ENCODE results near the gene TNFSF13B. TPM values are rescaled to one million over a fixed set of nuclear protein-coding genes. Genes with fewer than 3 reads are reported as not detected.
A peak's percentile ranks its signal among the peaks of the same experiment; 100 is the strongest.

The TNFSF13B gene, protein sequence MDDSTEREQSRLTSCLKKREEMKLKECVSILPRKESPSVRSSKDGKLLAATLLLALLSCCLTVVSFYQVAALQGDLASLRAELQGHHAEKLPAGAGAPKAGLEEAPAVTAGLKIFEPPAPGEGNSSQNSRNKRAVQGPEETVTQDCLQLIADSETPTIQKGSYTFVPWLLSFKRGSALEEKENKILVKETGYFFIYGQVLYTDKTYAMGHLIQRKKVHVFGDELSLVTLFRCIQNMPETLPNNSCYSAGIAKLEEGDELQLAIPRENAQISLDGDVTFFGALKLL
- total RNA-seq = 0.12 and 0.51 TPM in 2 replicates

- TF ChIP-seq, protein P1, sequence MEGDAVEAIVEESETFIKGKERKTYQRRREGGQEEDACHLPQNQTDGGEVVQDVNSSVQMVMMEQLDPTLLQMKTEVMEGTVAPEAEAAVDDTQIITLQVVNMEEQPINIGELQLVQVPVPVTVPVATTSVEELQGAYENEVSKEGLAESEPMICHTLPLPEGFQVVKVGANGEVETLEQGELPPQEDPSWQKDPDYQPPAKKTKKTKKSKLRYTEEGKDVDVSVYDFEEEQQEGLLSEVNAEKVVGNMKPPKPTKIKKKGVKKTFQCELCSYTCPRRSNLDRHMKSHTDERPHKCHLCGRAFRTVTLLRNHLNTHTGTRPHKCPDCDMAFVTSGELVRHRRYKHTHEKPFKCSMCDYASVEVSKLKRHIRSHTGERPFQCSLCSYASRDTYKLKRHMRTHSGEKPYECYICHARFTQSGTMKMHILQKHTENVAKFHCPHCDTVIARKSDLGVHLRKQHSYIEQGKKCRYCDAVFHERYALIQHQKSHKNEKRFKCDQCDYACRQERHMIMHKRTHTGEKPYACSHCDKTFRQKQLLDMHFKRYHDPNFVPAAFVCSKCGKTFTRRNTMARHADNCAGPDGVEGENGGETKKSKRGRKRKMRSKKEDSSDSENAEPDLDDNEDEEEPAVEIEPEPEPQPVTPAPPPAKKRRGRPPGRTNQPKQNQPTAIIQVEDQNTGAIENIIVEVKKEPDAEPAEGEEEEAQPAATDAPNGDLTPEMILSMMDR (conservative IDR thresholded peaks at IDR 0.05; ENCODE audit: low read depth, low read length) = no peak
- H3K4me3 ChIP-seq (ENCODE audit: low read depth, low read length) = peak within 1 kb of the TSS; percentile 43
- peak; percentile 13 for DNase-seq (ENCODE audit: low read depth)
These were observed at the start of gene TNFSF13B for GRCh38 chr13:108269601-108270328. Gene TNFSF13B, plus strand, starts transcription at chr13:108269718. Its CDS starts 178 bp downstream, at chr13:108269896.

- no peak for DNase-seq (ENCODE audit: low read depth)
These were observed 49.5 kb upstream of the TNFSF13B start for GRCh38 chr13:108220041-108220440.

DNA sequence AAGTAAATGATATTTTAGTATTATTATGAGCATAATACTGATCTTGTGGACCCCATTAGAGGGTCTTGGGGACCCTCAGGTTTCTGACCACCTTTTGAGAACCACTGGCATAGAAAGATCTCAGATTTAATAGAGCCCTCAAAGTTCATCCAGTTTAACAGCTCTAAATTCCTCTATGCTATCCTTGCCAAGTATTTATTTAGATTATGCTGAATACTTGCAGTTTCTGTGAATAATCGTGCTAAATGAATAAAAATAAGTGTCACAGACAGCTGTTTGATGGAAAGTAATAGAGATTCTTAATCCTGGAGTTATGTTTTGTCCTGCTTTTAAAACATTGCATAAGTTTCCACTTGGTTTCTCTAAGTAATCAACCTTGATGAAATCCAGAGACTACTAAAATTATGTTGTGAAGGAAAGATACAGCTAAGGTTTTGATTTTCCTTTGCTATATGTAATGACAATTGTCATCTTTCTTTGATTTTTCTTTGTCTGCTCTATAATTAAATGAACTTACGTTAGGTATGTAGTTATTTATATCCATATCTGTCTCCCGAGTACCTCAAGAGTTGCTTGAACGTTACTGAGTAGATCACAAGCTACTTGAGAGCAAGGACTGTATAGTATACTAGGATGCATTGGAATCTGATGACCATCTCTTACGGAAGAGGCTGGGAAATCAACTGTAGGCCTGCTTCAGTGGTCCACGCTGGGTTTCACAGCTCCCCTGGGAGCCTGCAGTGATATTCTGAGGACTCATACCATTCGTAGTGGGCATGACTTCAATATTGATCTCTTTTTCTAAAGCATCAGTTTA lies 45.6 kb upstream of the TNFSF13B start:
- TF ChIP-seq, protein P1 (conservative IDR thresholded peaks at IDR 0.05; ENCODE audit: low read depth, low read length) = no peak
- no peak for DNase-seq (ENCODE audit: low read depth)
- H3K4me3 ChIP-seq (ENCODE audit: low read depth, low read length) = no peak overlapping the region

More at GRCh38 chr13:108220041-108220440, 49.5 kb upstream of the TNFSF13B start:
- H3K4me3 ChIP-seq (ENCODE audit: low read depth, low read length) = peak overlapping the region; percentile 84
- TF ChIP-seq, protein P1 (conservative IDR thresholded peaks at IDR 0.05; ENCODE audit: low read depth, low read length) = peak; percentile 38

GRCh38 chr13:108225440-108225839 lies 44.1 kb upstream of the TNFSF13B start:
- no peak overlapping the region for H3K4me3 ChIP-seq (ENCODE audit: low read depth, low read length)
- DNase-seq (ENCODE audit: low read depth) = no peak
- TF ChIP-seq, protein P1 (conservative IDR thresholded peaks at IDR 0.05; ENCODE audit: low read depth, low read length) = no peak

DNA sequence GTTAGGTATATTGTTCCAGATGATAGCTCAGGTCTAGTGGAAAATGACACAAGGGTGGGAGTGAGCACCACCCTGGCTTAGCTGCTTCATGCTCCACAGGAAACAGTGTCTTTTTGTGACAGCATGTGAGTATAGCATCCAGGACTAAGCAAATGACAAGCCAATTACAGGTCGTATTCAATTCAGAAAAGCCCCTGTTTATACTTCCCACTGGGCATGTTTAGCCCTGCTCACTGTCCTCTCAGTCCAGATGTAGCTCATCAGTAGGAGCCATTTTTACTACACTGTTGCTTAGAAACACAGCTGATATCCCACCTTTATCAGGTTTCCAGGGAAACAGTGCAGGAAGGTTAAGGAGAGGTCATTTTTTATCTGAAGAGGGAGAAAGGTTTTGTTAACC lies 43.3 kb upstream of the TNFSF13B start:
- no peak overlapping the region for H3K4me3 ChIP-seq (ENCODE audit: low read depth, low read length)
- no peak for DNase-seq (ENCODE audit: low read depth)
- TF ChIP-seq, protein P1 (conservative IDR thresholded peaks at IDR 0.05; ENCODE audit: low read depth, low read length) = no peak

GRCh38 chr13:108227651-108228272 lies 41.8 kb upstream of the TNFSF13B start:
- TF ChIP-seq, protein P1 (conservative IDR thresholded peaks at IDR 0.05; ENCODE audit: low read depth, low read length) = peak; percentile 76
- DNase-seq (ENCODE audit: low read depth) = no peak

More at GRCh38 chr13:108227651-108228272, 41.8 kb upstream of the TNFSF13B start:
- H3K4me3 ChIP-seq (ENCODE audit: low read depth, low read length) = no peak overlapping the region

All from epithelial cell of proximal tubule (primary cell).